NCI-H526 (cell line): ENCODE measurements around the gene CEP20.
"Not testable (repeated sequence)": the region's sequence is repeated elsewhere in the genome, so short reads cannot be mapped to it uniquely, and the experiment has no call there.

Source experiments
- DNase-seq, 2 experiments: peaks; one replicate each; lab custom pipeline; 2025; lab: John Stamatoyannopoulos, UW

Gene CEP20

GRCh38 chr16:15888072-15888976 is at the start of gene CEP20:
Gene CEP20, minus strand, starts transcription at chr16:15888603. Its CDS starts 18 bp downstream, at chr16:15888585.
- peak; percentile 97 to 99 for DNase-seq

GRCh38 chr16:15936809-15937208 is 48.4 kb upstream of the CEP20 start:
- DNase-seq, result not testable (repeated sequence)

GRCh38 chr16:15934991-15935390 is 46.6 kb upstream of the CEP20 start:
- no peak for DNase-seq

GRCh38 chr16:15933781-15934180 is 45.4 kb upstream of the CEP20 start:
- DNase-seq, result no peak

GRCh38 chr16:15932939-15933338 is 44.5 kb upstream of the CEP20 start:
- DNase-seq, result no peak

- DNase-seq, result no peak
These were observed 40.1 kb upstream of the CEP20 start for GRCh38 chr16:15928261-15929104.

GRCh38 chr16:15925631-15926030 is 37.2 kb upstream of the CEP20 start:
- no peak for DNase-seq

- DNase-seq, result no peak
These were observed 36.6 kb upstream of the CEP20 start for GRCh38 chr16:15924996-15925395.

- no peak for DNase-seq
These were observed 30.9 kb upstream of the CEP20 start for GRCh38 chr16:15919331-15919730.

- DNase-seq, result not testable (repeated sequence)
These were observed 29.9 kb upstream of the CEP20 start for GRCh38 chr16:15918314-15918713.

- DNase-seq, result no peak
These were observed 27.9 kb upstream of the CEP20 start for GRCh38 chr16:15916323-15916722.

- DNase-seq, result no peak
These were observed 27.2 kb upstream of the CEP20 start for GRCh38 chr16:15915555-15916081.

GRCh38 chr16:15913046-15913698 is 24.8 kb upstream of the CEP20 start:
- DNase-seq, result peak in 1 of 2 experiments; percentile 17

GRCh38 chr16:15911198-15911597 is 22.8 kb upstream of the CEP20 start:
- no peak for DNase-seq

- DNase-seq, result peak; percentile 71 to 79
These were observed 19.6 kb upstream of the CEP20 start for GRCh38 chr16:15907863-15908478.

GRCh38 chr16:15906439-15906838 is 18.0 kb upstream of the CEP20 start:
- no peak for DNase-seq

- DNase-seq, result no peak
These were observed 15.6 kb upstream of the CEP20 start for GRCh38 chr16:15903960-15904359.

GRCh38 chr16:15900901-15901500 is 12.6 kb upstream of the CEP20 start:
- no peak for DNase-seq

- DNase-seq, result no peak
These were observed 12.0 kb upstream of the CEP20 start for GRCh38 chr16:15900357-15900756.

- no peak for DNase-seq
These were observed 11.2 kb upstream of the CEP20 start for GRCh38 chr16:15899538-15900100.

GRCh38 chr16:15898654-15899053 is 10.3 kb upstream of the CEP20 start:
- DNase-seq, result no peak
